ENCODE measurements around the gene KRTAP10-6.

KRTAP10-6 gene, protein sequence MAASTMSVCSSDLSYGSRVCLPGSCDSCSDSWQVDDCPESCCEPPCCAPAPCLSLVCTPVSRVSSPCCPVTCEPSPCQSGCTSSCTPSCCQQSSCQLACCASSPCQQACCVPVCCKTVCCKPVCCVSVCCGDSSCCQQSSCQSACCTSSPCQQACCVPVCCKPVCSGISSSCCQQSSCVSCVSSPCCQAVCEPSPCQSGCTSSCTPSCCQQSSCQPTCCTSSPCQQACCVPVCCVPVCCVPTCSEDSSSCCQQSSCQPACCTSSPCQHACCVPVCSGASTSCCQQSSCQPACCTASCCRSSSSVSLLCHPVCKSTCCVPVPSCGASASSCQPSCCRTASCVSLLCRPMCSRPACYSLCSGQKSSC

DNA sequence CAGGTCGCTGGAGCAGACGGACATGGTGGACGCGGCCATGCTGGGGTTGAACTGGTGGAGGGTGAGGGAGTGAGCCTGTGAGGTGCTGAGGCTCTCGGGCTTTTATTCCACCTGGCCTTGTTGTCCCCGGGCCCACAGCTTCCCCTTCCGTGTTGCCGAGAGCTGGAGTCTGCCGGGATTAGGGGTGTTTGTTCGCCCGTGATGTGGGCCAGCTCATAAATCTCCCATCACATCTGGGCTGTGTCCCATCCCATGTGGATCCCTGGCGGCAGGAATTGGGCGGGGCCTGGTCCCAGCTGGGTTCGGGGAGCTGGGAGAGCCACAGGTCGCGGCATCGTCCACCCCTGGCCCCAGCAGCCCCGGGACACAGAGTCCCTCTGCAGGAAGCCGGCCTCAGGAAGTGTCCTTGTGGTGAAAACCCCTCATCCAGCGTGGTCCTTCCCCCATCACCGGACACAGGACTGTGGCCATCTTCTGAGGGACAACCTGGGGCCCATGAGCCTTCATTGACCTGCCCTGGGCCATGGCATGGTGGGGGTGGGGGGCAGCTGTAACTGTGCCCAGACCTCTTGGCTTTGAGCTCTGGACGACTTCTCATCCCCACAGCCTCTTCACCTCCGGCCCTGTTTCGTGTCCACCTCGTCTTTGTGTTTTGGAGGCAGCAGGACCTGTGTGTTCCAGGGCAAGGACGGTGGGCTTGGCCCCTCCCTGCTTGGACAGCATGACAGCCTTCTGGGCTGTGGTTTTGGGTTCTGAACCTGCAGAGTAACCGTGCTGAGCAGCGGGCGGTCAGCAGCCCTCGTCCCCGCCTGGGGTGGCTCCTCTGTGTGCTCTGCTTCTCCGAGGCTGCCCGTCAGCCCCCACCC is at the start of gene KRTAP10-6:
TSS of gene KRTAP10-6 (minus strand) at position 60 of the 866 bp plus-strand sequence. CDS start at position 39, 21 bp downstream.
- no peak for TF ChIP-seq GATA3 (IDR thresholded peaks at IDR 0.05; ENCODE audit: low read depth, low read length)
- no peak for TF ChIP-seq GATA2 (IDR thresholded peaks at IDR 0.05; ENCODE audit: low read depth, low read length)

DNA sequence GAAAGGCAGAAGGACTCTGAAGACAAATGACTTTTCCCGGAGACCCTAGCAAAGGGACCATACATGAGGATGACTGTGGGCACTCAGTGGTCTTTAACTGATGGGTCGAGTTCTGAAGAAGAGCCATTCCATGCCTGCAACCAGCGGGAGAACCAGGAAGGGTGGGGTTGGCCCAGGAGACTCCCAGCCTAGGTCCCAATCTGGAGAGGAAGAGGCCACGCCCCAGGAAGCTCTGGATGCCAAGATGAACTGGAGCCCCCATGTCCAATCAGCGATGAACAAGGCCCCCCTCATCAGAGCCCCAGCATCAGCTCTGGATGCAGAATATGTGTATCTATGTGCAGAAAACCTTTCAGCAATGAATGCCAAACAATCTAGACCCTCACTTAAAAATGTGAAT is 48.5 kb upstream of the KRTAP10-6 start:
- TF ChIP-seq GATA3 (IDR thresholded peaks at IDR 0.05; ENCODE audit: low read depth, low read length) (no peak), GATA2 (IDR thresholded peaks at IDR 0.05; ENCODE audit: low read depth, low read length) (no peak)

DNA sequence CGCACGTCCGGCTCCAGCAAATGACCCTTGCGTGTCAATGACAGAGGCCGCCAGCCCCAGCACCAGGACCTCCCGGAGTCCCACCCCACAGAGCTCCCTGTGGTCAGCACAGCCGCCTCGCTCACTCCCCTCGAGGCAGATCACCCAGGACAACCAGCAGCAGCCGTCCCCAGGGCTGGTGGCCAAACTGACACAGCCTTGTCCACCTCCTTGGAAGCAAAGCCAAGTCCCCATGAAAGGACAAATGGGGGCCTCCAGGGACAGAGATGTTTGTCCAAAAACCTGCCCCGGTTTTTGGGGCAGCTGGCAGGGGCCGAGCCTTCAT is 47.0 kb upstream of the KRTAP10-6 start:
- TF ChIP-seq GATA2 (IDR thresholded peaks at IDR 0.05; ENCODE audit: low read depth, low read length) (no peak), GATA3 (IDR thresholded peaks at IDR 0.05; ENCODE audit: low read depth, low read length) (no peak)

DNA sequence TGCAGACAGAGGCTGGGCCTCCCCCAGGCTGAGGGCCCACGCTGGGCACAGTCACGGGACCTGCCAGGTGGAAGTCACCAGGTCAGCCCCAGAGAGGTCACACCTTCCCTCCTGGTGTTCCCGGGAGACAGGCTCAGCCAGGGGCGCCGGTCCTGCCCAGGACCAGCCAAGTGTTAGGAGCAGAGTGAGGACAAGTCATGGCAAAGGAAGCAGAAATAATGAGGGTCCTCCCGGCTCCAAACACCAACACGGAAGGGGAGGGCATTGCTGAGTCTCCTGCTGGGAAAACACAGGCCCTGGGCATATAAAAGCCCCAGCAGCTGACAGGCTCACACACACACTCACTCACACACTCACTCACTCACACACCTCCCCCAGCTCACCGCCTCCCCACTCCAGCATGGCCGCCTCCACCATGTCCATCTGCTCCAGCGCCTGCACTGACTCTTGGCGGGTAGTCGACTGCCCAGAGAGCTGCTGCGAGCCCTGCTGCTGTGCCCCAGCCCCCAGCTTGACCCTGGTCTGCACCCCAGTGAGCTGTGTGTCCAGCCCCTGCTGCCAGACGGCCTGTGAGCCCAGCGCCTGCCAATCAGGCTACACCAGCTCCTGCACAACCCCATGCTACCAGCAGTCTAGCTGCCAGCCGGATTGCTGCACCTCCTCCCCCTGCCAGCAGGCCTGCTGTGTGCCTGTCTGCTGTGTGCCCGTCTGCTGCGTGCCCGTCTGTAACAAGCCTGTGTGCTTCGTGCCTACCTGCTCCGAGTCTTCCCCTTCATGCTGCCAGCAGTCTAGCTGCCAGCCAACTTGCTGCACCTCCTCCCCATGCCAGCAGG is 44.9 kb upstream of the KRTAP10-6 start, which contains the start of gene KRTAP10-10:
TSS of gene KRTAP10-10 (plus strand) at position 339 of the 833 bp plus-strand sequence. CDS start at position 401, 62 bp downstream.
- no peak for TF ChIP-seq GATA3 (IDR thresholded peaks at IDR 0.05; ENCODE audit: low read depth, low read length)
- TF ChIP-seq GATA2 (IDR thresholded peaks at IDR 0.05; ENCODE audit: low read depth, low read length) = no peak

DNA sequence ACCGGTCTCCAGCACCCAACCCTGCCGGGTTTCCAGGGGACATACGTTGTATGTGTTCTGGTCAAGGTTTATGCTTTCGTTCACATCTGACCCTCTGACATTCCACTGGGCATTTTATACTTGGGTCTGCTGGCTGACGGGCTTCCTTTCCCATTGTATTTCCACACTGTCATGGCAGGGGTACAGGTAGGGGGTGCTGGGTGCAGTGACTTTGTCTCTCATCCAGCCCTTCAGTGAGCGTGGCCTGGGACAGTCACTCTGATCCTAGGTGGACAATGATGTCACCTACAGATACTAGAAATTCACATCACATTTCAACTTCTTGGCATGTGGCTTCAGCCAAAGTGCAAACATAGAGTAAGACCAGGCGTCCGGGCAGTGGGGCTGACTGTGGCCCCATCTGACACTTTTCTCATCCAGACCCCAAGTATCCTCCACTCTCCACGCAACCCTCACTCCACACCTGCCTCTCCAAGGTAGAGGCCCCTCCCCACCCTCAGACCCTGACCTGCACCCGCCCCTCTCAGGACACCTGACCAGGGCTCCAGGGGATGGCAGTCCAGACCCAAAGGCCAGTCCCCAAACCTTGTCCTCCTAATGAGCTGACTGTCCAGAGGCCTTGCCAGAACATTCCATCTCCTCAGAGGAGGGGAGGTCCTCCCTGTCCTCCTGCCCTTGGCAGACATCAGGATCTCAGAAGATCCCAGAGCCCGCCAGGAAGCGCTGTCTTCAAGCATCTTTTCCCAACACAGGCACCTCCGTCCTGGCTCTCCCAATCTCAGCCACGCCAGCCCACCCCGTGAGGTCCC is 44.1 kb upstream of the KRTAP10-6 start:
- TF ChIP-seq GATA3 (IDR thresholded peaks at IDR 0.05; ENCODE audit: low read depth, low read length) (no peak), GATA2 (IDR thresholded peaks at IDR 0.05; ENCODE audit: low read depth, low read length) (no peak)

DNA sequence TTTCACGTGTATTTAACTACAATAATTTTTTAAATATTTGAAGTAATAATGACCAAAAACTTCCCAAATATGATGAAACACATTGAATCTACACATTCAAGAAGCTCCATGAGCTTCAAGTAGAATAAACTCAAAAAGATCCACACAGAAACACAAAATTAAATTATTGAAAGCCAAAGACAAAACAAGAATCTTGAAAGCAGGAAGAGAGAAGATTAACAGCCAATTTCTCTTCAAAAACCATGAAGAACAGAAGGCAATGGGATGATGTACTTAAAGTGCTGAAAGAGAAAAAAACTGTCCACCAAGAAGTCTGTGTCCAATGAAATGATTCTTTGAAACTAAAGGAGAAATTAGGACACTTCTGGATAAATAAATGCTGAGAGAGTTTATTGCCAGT is 39.8 kb upstream of the KRTAP10-6 start:
- TF ChIP-seq GATA3 (IDR thresholded peaks at IDR 0.05; ENCODE audit: low read depth, low read length) (no peak), GATA2 (IDR thresholded peaks at IDR 0.05; ENCODE audit: low read depth, low read length) (no peak)

DNA sequence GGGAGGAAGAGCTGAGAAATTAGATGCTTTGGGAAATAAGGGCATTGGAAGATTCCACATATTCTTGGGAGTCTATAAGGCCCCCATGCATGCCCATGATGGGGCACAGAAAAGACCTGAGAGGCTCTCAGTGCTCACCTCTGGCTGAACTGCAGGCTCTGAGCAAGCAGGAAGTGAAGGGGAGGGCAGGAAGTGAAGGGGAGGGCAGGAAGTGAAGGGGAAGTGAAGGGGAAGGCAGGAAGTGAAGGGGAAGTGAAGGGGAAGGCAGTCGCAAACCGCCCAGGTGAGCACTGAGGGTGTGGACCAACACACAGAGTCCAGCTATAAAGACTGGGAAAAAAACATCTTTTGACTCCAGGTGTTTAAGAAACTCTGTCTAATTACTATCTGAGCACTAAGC is 38.1 kb upstream of the KRTAP10-6 start:
- TF ChIP-seq GATA3 (IDR thresholded peaks at IDR 0.05; ENCODE audit: low read depth, low read length) (no peak), GATA2 (IDR thresholded peaks at IDR 0.05; ENCODE audit: low read depth, low read length) (no peak)

DNA sequence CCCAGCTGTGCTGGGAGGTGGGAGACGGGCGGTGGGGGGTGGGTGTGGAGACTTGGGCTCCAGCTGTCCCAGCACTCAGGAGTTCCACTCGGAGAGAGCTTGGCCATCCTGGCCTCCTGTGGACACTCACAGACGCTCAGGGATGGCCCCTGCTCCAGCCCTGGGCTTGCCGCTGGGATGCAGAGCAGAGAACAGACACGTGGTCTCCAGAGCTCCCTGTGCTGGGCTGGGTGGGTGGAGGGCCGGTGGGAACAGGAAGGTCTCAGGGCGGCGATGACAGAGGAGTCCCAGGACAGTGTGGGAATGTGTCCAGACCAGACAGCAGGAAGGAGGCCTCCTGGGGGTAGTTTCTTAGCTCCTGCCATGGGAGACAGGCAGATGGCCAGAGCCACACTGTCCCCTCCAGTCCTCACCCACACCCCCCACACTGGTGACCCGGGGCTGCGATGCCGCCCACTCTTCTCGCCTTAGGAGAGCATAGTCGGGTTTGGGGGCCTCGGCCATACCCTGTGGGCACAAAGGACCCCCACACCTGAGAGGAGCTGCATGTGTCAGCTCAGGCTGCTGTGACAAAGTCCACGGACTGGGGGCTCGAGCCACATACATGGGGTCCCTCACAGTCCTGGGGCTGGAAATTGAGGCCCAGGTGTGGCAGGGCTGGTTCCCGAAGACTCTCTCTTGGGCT is 36.5 kb upstream of the KRTAP10-6 start:
- TF ChIP-seq GATA3 (IDR thresholded peaks at IDR 0.05; ENCODE audit: low read depth, low read length) (no peak), GATA2 (IDR thresholded peaks at IDR 0.05; ENCODE audit: low read depth, low read length) (no peak)

DNA sequence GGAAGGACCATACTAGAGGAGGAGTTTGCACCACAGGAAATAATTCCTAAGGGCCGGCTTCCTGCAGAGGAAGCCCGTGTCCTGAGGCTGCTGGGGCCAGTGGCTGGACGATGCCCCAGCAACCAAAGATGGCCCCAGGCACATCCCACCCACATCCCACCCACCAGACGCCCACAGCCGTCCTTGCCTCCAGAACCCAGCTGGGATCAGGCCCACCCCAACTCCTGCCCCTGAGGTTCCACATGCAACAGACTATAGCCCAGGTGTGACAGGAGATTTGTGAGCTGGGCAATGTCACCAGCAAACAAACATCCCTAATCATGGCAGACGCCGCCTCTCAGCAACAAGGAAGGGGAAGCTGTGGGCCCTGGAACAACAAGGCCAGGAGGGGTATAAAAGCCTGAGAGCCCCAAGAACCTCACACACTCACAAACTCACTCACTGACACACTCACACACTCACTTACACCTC is 34.4 kb upstream of the KRTAP10-6 start, which contains the start of gene KRTAP10-9:
TSS of gene KRTAP10-9 (plus strand) at position 421 of the 471 bp plus-strand sequence. CDS start 79 bp downstream, outside the sequence.
- TF ChIP-seq GATA2 (IDR thresholded peaks at IDR 0.05; ENCODE audit: low read depth, low read length) (no peak), GATA3 (IDR thresholded peaks at IDR 0.05; ENCODE audit: low read depth, low read length) (no peak)

DNA sequence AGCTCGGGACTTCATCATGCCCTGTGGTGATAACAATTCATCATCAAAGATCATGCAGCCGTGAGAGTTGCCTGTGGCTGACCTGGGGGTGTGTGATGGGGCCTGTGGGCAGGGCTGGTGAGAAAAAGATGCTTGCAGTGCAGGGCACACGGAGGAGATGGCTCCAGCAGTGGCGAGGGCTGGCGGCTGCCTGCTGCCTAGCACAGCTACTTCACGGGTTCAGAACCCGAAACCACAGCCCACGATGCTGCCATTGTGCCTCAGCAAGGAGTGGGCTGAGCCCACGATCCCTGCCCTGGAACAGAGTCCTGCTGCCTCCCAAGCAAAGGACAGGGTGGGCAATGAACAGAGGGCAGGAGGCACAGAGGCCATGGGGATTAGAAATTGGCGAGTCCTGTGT is 34.0 kb upstream of the KRTAP10-6 start:
- TF ChIP-seq GATA3 (IDR thresholded peaks at IDR 0.05; ENCODE audit: low read depth, low read length) (no peak), GATA2 (IDR thresholded peaks at IDR 0.05; ENCODE audit: low read depth, low read length) (no peak)

DNA sequence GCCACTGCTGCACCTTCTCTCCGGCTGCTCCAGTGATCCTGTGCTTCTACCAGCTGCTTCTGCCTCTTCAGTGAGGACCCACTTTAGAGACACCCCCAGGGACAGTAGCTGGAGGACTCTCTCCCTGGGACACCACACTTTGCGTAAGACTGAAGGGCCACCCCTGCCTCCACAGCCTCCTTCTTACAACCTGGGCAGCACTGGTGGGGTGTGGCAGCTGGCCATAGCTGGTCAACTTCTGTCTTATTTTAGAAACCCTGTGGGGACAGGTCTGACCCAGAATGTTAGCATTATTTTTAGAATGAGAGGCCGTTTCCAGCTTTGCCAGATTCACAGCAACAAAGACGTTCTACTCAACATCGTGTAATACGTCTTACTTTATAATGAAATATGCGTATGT is 33.5 kb upstream of the KRTAP10-6 start:
- TF ChIP-seq GATA2 (IDR thresholded peaks at IDR 0.05; ENCODE audit: low read depth, low read length) = no peak
- TF ChIP-seq GATA3 (IDR thresholded peaks at IDR 0.05; ENCODE audit: low read depth, low read length) = no peak

DNA sequence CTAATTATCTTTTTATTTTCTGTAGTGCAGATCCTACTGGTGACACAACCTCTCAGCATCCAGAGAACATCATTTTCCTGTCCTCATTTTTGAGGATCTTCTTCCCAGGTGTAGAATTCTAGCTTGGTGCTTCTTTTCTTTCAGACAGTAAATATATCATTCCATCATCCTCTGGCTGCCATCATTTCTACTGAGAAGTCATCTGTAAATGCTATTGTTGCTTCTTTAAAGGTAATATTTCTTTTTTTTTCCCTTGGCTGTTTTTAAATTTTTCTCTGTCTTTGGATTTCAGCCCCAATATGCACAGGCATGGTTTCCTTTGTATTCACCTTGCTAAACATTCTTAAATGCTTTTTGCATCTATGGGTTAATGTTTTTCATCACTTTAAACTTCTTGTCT is 31.3 kb upstream of the KRTAP10-6 start:
- TF ChIP-seq GATA3 (IDR thresholded peaks at IDR 0.05; ENCODE audit: low read depth, low read length) = no peak
- TF ChIP-seq GATA2 (IDR thresholded peaks at IDR 0.05; ENCODE audit: low read depth, low read length) = no peak

Data from SH-SY5Y (cell line).